Astrocyte (in vitro differentiated cells and primary cell): ENCODE data around the gene THOC5.

Experiments used
- CTCF ChIP-seq: IDR thresholded peaks from 2 replicates; pipeline ENCODE4 v1.5.1; 2011; ENCODE audit warnings: low read depth, mild to moderate bottlenecking, inconsistent platforms, low read length, moderate library complexity; ENCODE audit not compliant: insufficient read depth
- EZH2 ChIP-seq: IDR thresholded peaks from 2 replicates; pipeline ENCODE4 v1.6.1; 2012; ENCODE audit warnings: mild to moderate bottlenecking, low read length, inconsistent platforms; ENCODE audit not compliant: insufficient read depth

GRCh38 chr22:29493636-29494035, 59.9 kb downstream of the THOC5 start:
- TF ChIP-seq CTCF (no peak), EZH2 (no peak)
